HCT116 (cell line): ENCODE measurements around the gene TAC3. TPM values are rescaled to one million over a fixed set of nuclear protein-coding genes. Genes with fewer than 3 reads are reported as not detected.

Experiments
- ATAC-seq: fragments of 200-7000 bp; cut with Tn5 transposase; 2 replicates; pipeline ENCODE4 v1.9.1; 2020; ENCODE audit warnings: mild to moderate bottlenecking, moderate library complexity
- BruUV-seq: library from RNA; stranded (reverse); fragments of 400-500 nt; replicated peaks from 2 replicates; lab custom pipeline; 2021; lab: Mats Ljungman, UMichigan
- CTCF ChIA-PET: fragments of 300-600 bp; sonication (Branson Sonifier 250); formaldehyde crosslinking; loops from one replicate; lab custom pipeline; 2021; ENCODE audit warnings: antibody characterized with exemption; lab: Charles Lee
- POLR2A ChIA-PET: fragments of 300-600, 350-600 bp; sonication (Branson Sonifier 250); formaldehyde crosslinking; loops from one replicate; lab custom pipeline; 2021; ENCODE audit warnings: antibody characterized with exemption; lab: Charles Lee
- RAD21 ChIA-PET, 2 experiments: fragments of 300-600 bp; sonication (Branson Sonifier 250); formaldehyde crosslinking; loops; one replicate each; lab custom pipeline; 2023; ENCODE audit warnings: low total read pairs in 2 of 2; ENCODE audit not compliant: uncharacterized antibody in 2 of 2, unreplicated experiment in 2 of 2, low non-redundant PET in 1 of 2; lab: Charles Lee
- DNase-seq: peaks from one replicate; pipeline ENCODE4 v3.0.0-alpha.2; 2010; ENCODE audit warnings: low read depth, low spot score
- H2AFZ ChIP-seq: fragments of 200-600 bp; shearing (Covaris generic), sonication (generic); 2 replicates; pipeline ENCODE4 v1.6.1; 2017; ENCODE audit warnings: low read depth, mixed run types, mixed read lengths, antibody characterized with exemption, low read length; ENCODE audit not compliant: poor library complexity, severe bottlenecking
- H3K27ac ChIP-seq: 2 replicates; pipeline ENCODE4 v1.5.1; 2012; ENCODE audit warnings: low read depth, low read length
- H3K27me3 ChIP-seq: fragments of 200-600 bp; sonication (generic); 2 replicates; pipeline ENCODE4 v1.6.1; 2016; ENCODE audit warnings: mixed run types, low read length, mixed read lengths; ENCODE audit not compliant: insufficient read depth
- H3K36me3 ChIP-seq, 2 experiments: fragments of 200-500 bp in 1 of 2; fragments of 200-600 bp in 1 of 2; sonication (Bioruptor generic) in 1 of 2; sonication (generic) in 1 of 2; 2 replicates each; pipeline versions ENCODE4 v1.5.1 to v1.6.1; 2014 to 2016; ENCODE audit warnings: low read length in 2 of 2, inconsistent platforms in 1 of 2, mixed read lengths in 1 of 2, mixed run types in 1 of 2; ENCODE audit not compliant: insufficient read depth in 2 of 2, control insufficient read depth in 1 of 2
- H3K4me1 ChIP-seq, 2 experiments: fragments of 200-600 bp in 1 of 2; sonication (generic) in 1 of 2; 2 replicates each; pipeline versions ENCODE4 v1.5.1 to v1.6.1; 2012 to 2017; ENCODE audit warnings: low read length in 2 of 2, inconsistent platforms in 1 of 2, mild to moderate bottlenecking in 1 of 2, mixed read lengths in 1 of 2, mixed run types in 1 of 2, moderate library complexity in 1 of 2; ENCODE audit not compliant: insufficient read depth in 2 of 2, control insufficient read depth in 1 of 2
- H3K4me2 ChIP-seq: fragments of 200-600 bp; sonication (generic); 2 replicates; pipeline ENCODE4 v1.6.1; 2017; ENCODE audit warnings: mixed run types, low read length, mixed read lengths
- H3K4me3 ChIP-seq, 2 experiments: fragments of 200-600 bp in 1 of 2; sonication (generic) in 1 of 2; replicated peaks in 1 of 2; 2 replicates each; pipeline ENCODE4 v1.5.1; 2011 to 2016; ENCODE audit warnings: low read length in 2 of 2, control low read depth in 1 of 2, low read depth in 1 of 2, mild to moderate bottlenecking in 1 of 2, mixed read lengths in 1 of 2, mixed run types in 1 of 2
- H3K79me2 ChIP-seq: fragments of 200-600 bp; sonication (generic); 2 replicates; pipeline ENCODE4 v1.6.1; 2017; ENCODE audit warnings: mild to moderate bottlenecking, mixed run types, low read length, moderate library complexity, mixed read lengths; ENCODE audit not compliant: insufficient read depth
- H3K9ac ChIP-seq: fragments of 200-600 bp; sonication (generic); 2 replicates; pipeline ENCODE4 v1.6.1; 2016; ENCODE audit warnings: low read length, mixed read lengths
- H3K9me2 ChIP-seq: fragments of 200-600 bp; sonication (generic), shearing (Covaris generic); 2 replicates; pipeline ENCODE4 v1.6.1; 2017; ENCODE audit warnings: mixed run types, mild to moderate bottlenecking, moderate library complexity; ENCODE audit not compliant: insufficient read depth
- H3K9me3 ChIP-seq, 2 experiments: fragments of 200-500 bp in 1 of 2; fragments of 200-600 bp in 1 of 2; sonication (Bioruptor generic) in 1 of 2; sonication (generic) in 1 of 2; 2 replicates each; pipeline ENCODE4 v1.6.1; 2014 to 2017; ENCODE audit warnings: low read length in 2 of 2, mixed read lengths in 2 of 2, inconsistent platforms in 1 of 2, low read depth in 1 of 2, mild to moderate bottlenecking in 1 of 2, mixed run types in 1 of 2, moderate library complexity in 1 of 2; ENCODE audit not compliant: control insufficient read depth in 1 of 2, insufficient read depth in 1 of 2
- H4K20me1 ChIP-seq: fragments of 200-600 bp; sonication (generic), shearing (Covaris generic); 2 replicates; pipeline ENCODE4 v1.6.1; 2017; ENCODE audit warnings: mixed run types, mild to moderate bottlenecking, moderate library complexity; ENCODE audit not compliant: insufficient read depth
- CBX3 ChIP-seq: IDR thresholded peaks from 2 replicates; pipeline ENCODE4 v1.6.1; 2012; ENCODE audit warnings: low read depth
- CEBPB ChIP-seq: IDR thresholded peaks from 2 replicates; pipeline ENCODE4 v1.6.1; 2012; ENCODE audit warnings: low read depth
- EGR1 ChIP-seq: IDR thresholded peaks from 2 replicates; pipeline ENCODE4 v1.6.1; 2012; ENCODE audit warnings: low read depth
- EZH2phosphoT487 ChIP-seq: fragments of 200-600 bp; IDR thresholded peaks from 2 replicates; pipeline ENCODE4 v1.6.1; 2018; ENCODE audit warnings: antibody characterized with exemption, borderline replicate concordance
- FOSL1 ChIP-seq: IDR thresholded peaks from 2 replicates; pipeline ENCODE4 v1.6.1; 2012; ENCODE audit warnings: low read depth
- POLR2AphosphoS5 ChIP-seq: IDR thresholded peaks from 2 replicates; pipeline ENCODE4 v1.6.1; 2011; ENCODE audit warnings: mild to moderate bottlenecking, low read depth, low read length, moderate library complexity
- YY1 ChIP-seq: IDR thresholded peaks from 2 replicates; pipeline ENCODE4 v1.6.1; 2011; ENCODE audit warnings: low read length, low read depth, moderate library complexity, mild to moderate bottlenecking; ENCODE audit not compliant: insufficient replicate concordance; ENCODE audit errors: extremely low read depth
- ZFX ChIP-seq: fragments of 450-650 bp; IDR thresholded peaks from 2 replicates; pipeline ENCODE4 v1.6.1; 2017
- ZNF274 ChIP-seq: fragments of 200-500 bp; sonication (Bioruptor generic); IDR thresholded peaks from 2 replicates; pipeline ENCODE4 v1.6.1; 2014; ENCODE audit warnings: mild to moderate bottlenecking, low read depth, low read length, inconsistent platforms
- intact Hi-C: fragments of 100-400 bp; cut with micrococcal nuclease; formaldehyde crosslinking; loops from 2 replicates; pipeline ENCODE4 v1.10.0; 2022
- total RNA-seq: library from RNA; stranded (reverse); gene quantifications from one replicate; pipeline ENCODE4 v1.2.1, GENCODE V29; 2021; ENCODE audit not compliant: unreplicated experiment
- TF ChIP-seq, protein P1 (sequence below), 3 experiments: fragments of 200-600 bp in 1 of 3; sonication (generic) in 1 of 3; IDR thresholded peaks in 2 of 3; conservative IDR thresholded peaks in 1 of 3; 2 replicates each; pipeline ENCODE4 v1.5.1; 2012 to 2017; ENCODE audit warnings: low read depth in 2 of 3, low read length in 2 of 3, antibody characterized with exemption in 1 of 3, borderline replicate concordance in 1 of 3, control low read depth in 1 of 3, mild to moderate bottlenecking in 1 of 3, mixed read lengths in 1 of 3, mixed run types in 1 of 3, moderate library complexity in 1 of 3; ENCODE audit not compliant: insufficient read depth in 1 of 3
- TF ChIP-seq, protein P2 (sequence below): IDR thresholded peaks from 2 replicates; pipeline ENCODE4 v1.6.1; 2012; ENCODE audit warnings: low read depth

Gene TAC3
- total RNA-seq, 1 experiment from 2014 or later, result not detected

DNA sequence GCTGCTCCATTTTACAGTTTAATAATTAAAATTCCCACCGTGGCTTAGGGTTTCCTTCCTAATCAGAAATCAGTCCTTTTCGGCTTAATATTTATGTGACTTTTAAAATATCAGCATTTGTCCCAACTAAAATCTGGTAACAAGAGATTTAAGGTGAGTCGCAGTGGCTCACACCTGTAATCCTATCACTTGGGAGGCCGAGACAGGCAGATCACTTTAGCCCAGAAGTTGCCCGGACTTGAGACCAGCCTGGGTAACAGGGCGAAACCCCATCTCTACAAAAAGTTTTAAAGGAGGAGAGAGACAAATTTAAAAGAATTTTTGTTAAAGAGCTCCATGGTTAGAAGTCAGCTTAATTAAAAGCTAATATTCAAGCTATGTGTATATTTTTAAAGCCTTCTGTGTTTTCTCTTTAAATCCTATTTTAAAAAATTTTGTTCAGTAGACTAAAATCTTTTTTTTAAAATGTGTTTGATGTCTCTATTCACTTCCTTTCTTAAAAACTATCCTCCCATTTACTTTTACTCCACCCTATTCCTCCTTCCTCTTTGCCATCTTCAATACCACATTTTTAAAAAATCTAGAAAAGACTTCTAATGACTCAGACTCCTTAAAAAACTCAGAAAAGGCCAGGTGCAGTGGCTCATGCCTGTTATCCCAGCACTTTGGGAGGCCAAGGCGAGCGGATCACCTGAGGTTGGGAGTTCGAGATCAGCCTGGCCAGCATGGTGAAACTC, 3.8 kb upstream of the TAC3 start:
- H3K4me1 ChIP-seq, result no peaks in the 10 kb centered on the region
- H3K9me3 ChIP-seq, result no peaks in the 10 kb centered on the region
- ChIA-PET POLR2A (no interaction called here), RAD21 (no interaction called here), CTCF (no interaction called here)
- no peaks in the 10 kb centered on the region for H3K36me3 ChIP-seq
- no peak for ATAC-seq
- no peaks in the 10 kb centered on the region for H4K20me1 ChIP-seq
- H3K4me3 ChIP-seq, result no peak overlapping the region
- no peak overlapping the region for H3K27ac ChIP-seq
- peaks cover 6% of the 10 kb centered on the region; the same call in 1 of the 2 replicates for H3K27me3 ChIP-seq
- intact Hi-C loops, result no loop called here
- no peak overlapping the region for H3K4me2 ChIP-seq
- H3K79me2 ChIP-seq, result no peaks in the 10 kb centered on the region
- TF ChIP-seq POLR2AphosphoS5 (no peak), EGR1 (no peak), CBX3 (no peak), CEBPB (no peak), FOSL1 (no peak), ZFX (no peak), ZNF274 (no peak), YY1 (no peak), EZH2phosphoT487 (no peak)
- TF ChIP-seq, protein P1, sequence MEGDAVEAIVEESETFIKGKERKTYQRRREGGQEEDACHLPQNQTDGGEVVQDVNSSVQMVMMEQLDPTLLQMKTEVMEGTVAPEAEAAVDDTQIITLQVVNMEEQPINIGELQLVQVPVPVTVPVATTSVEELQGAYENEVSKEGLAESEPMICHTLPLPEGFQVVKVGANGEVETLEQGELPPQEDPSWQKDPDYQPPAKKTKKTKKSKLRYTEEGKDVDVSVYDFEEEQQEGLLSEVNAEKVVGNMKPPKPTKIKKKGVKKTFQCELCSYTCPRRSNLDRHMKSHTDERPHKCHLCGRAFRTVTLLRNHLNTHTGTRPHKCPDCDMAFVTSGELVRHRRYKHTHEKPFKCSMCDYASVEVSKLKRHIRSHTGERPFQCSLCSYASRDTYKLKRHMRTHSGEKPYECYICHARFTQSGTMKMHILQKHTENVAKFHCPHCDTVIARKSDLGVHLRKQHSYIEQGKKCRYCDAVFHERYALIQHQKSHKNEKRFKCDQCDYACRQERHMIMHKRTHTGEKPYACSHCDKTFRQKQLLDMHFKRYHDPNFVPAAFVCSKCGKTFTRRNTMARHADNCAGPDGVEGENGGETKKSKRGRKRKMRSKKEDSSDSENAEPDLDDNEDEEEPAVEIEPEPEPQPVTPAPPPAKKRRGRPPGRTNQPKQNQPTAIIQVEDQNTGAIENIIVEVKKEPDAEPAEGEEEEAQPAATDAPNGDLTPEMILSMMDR (IDR thresholded peaks at IDR 0.05 in 2 of 3, conservative IDR thresholded peaks at IDR 0.05 in 1 of 3; ENCODE audit: borderline replicate concordance in 1 of 3, insufficient read depth in 1 of 3, low read depth in 2 of 3, low read length in 2 of 3), result no peak
- TF ChIP-seq, protein P2, sequence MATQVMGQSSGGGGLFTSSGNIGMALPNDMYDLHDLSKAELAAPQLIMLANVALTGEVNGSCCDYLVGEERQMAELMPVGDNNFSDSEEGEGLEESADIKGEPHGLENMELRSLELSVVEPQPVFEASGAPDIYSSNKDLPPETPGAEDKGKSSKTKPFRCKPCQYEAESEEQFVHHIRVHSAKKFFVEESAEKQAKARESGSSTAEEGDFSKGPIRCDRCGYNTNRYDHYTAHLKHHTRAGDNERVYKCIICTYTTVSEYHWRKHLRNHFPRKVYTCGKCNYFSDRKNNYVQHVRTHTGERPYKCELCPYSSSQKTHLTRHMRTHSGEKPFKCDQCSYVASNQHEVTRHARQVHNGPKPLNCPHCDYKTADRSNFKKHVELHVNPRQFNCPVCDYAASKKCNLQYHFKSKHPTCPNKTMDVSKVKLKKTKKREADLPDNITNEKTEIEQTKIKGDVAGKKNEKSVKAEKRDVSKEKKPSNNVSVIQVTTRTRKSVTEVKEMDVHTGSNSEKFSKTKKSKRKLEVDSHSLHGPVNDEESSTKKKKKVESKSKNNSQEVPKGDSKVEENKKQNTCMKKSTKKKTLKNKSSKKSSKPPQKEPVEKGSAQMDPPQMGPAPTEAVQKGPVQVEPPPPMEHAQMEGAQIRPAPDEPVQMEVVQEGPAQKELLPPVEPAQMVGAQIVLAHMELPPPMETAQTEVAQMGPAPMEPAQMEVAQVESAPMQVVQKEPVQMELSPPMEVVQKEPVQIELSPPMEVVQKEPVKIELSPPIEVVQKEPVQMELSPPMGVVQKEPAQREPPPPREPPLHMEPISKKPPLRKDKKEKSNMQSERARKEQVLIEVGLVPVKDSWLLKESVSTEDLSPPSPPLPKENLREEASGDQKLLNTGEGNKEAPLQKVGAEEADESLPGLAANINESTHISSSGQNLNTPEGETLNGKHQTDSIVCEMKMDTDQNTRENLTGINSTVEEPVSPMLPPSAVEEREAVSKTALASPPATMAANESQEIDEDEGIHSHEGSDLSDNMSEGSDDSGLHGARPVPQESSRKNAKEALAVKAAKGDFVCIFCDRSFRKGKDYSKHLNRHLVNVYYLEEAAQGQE, result no peak
- no peaks in the 10 kb centered on the region for H3K9me2 ChIP-seq
- no peak for DNase-seq
- no peak overlapping the region for H3K9ac ChIP-seq
- no peak overlapping the region for H2AFZ ChIP-seq
- BruUV-seq, result no TSS peak
